Measurements from ENCODE around the gene SMPDL3B.

SMPDL3B gene

GRCh38 chr1:27934818-27935549 is at the start of gene SMPDL3B:
Gene SMPDL3B (plus strand): TSS chr1:27935000. CDS start chr1:27935184, 184 bp downstream.
- DNase-seq (ENCODE audit: low read depth): no peak

GRCh38 chr1:27885114-27885528 is 49.7 kb upstream of the SMPDL3B start:
- no peak for DNase-seq (ENCODE audit: low read depth)

- no peak for DNase-seq (ENCODE audit: low read depth)
These were observed 49.0 kb upstream of the SMPDL3B start for GRCh38 chr1:27885621-27886352.

- no peak for DNase-seq (ENCODE audit: low read depth)
These were observed 48.5 kb upstream of the SMPDL3B start for GRCh38 chr1:27886353-27886679.

GRCh38 chr1:27886744-27887143 is 48.1 kb upstream of the SMPDL3B start:
- no peak for DNase-seq (ENCODE audit: low read depth)

- DNase-seq (ENCODE audit: low read depth): no peak
These were observed 47.4 kb upstream of the SMPDL3B start for GRCh38 chr1:27887215-27888021.

GRCh38 chr1:27889506-27889905 is 45.3 kb upstream of the SMPDL3B start:
- no peak for DNase-seq (ENCODE audit: low read depth)

- DNase-seq (ENCODE audit: low read depth): no peak
These were observed 43.5 kb upstream of the SMPDL3B start for GRCh38 chr1:27891196-27891889.

GRCh38 chr1:27894521-27894920 is 40.3 kb upstream of the SMPDL3B start:
- no peak for DNase-seq (ENCODE audit: low read depth)

GRCh38 chr1:27906759-27907158 is 28.0 kb upstream of the SMPDL3B start:
- DNase-seq (ENCODE audit: low read depth): no peak

- DNase-seq (ENCODE audit: low read depth): no peak
These were observed 22.4 kb upstream of the SMPDL3B start for GRCh38 chr1:27912429-27912828.

GRCh38 chr1:27915082-27915575 is 19.7 kb upstream of the SMPDL3B start:
- no peak for DNase-seq (ENCODE audit: low read depth)

- no peak for DNase-seq (ENCODE audit: low read depth)
These were observed 12.5 kb upstream of the SMPDL3B start for GRCh38 chr1:27922272-27922671.

- DNase-seq (ENCODE audit: low read depth): no peak
These were observed 6.4 kb upstream of the SMPDL3B start for GRCh38 chr1:27928216-27928954.

- DNase-seq (ENCODE audit: low read depth): no peak
These were observed 3.6 kb upstream of the SMPDL3B start for GRCh38 chr1:27931184-27931583.

GRCh38 chr1:27931759-27932158 is 3.0 kb upstream of the SMPDL3B start:
- DNase-seq (ENCODE audit: low read depth): no peak

- no peak for DNase-seq (ENCODE audit: low read depth)
These were observed 921 bp downstream of the SMPDL3B start for GRCh38 chr1:27935721-27936120.

GRCh38 chr1:27936370-27936769 is 1.6 kb downstream of the SMPDL3B start:
- DNase-seq (ENCODE audit: low read depth): no peak

GRCh38 chr1:27937524-27937836 is 2.7 kb downstream of the SMPDL3B start:
- no peak for DNase-seq (ENCODE audit: low read depth)

- no peak for DNase-seq (ENCODE audit: low read depth)
These were observed 3.7 kb downstream of the SMPDL3B start for GRCh38 chr1:27938488-27938887.

GRCh38 chr1:27940297-27940696 is 5.5 kb downstream of the SMPDL3B start:
- DNase-seq (ENCODE audit: low read depth): peak; percentile 54

Data from activated T-helper 1 cell treated with Interleukin-2 at 50 U/mL for 16 hours (primary cell).